SK-N-MC (cell line): ENCODE data around the gene SLC11A1.

Experiments
- EZH2 ChIP-seq: fragments of 200-600 bp; sonication (generic); IDR thresholded peaks from one replicate; pipeline ENCODE4 v1.6.1; 2017; ENCODE audit warnings: antibody characterized with exemption
- FOXP2 ChIP-seq: optimal IDR thresholded peaks from 2 replicates; pipeline ENCODE3; 2011; ENCODE audit warnings: mild to moderate bottlenecking, moderate library complexity; ENCODE audit not compliant: insufficient read depth; ENCODE audit errors: extremely low read length, control extremely low read depth
- POLR2AphosphoS5 ChIP-seq: IDR thresholded peaks from 2 replicates; pipeline ENCODE4 v1.6.1; 2012; ENCODE audit warnings: mild to moderate bottlenecking, low read depth, low read length, borderline replicate concordance

DNA sequence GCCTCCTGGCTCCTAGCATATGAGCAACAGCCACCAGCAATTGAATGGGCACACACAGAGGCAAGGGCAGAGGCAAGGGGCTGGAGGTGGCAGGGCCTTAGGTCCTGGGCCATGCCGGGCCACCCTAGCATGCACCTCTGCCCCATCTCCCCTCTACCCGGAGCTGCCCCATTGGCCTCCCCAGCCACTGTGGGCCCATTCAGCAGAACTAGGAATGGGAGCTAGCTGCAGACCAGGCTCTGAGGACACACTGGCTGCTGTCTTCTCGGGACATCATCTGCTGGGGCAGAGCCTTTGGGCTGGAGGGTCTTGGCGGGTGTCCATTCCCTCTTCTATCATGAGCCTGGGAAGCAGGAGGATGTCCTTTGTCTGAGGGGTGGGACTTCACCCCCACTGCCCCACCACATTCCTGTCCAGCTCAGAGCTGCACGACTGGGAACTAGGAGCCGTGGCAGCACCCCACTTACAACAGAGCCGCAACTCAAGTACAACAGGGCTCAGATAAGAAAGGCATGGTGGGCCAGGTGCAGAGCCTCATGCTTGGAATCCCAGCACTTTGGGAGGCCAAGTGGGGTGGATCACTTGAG lies 37.6 kb downstream of the SLC11A1 start:
- TF ChIP-seq EZH2: no peak
- no peak for TF ChIP-seq POLR2AphosphoS5
- no peak for TF ChIP-seq FOXP2
